Effector memory CD8-positive, alpha-beta T cell (primary cell): ENCODE measurements around the gene IL25.
A peak's percentile ranks its signal among the peaks of the same experiment; 100 is the strongest.

Source experiments
- ATAC-seq: fragments of 150-1000 bp; cut with Tn5 transposase; replicated peaks from 2 replicates; pipeline ENCODE4 v1.10.0; 2021; ENCODE audit warnings: mild to moderate bottlenecking, moderate library complexity
- DNase-seq, 3 experiments: peaks; one replicate each; pipeline ENCODE4 v3.0.0; 2021
- H3K27ac Mint-ChIP-seq, 2 donors: one replicate each; pipeline ENCODE4 v1.8.0; 2022; ENCODE audit warnings: mild to moderate bottlenecking in 2 of 2, mixed read lengths in 2 of 2, moderate library complexity in 2 of 2
- H3K27me3 Mint-ChIP-seq, 2 donors: one replicate each; pipeline ENCODE4 v1.8.0; 2022; ENCODE audit warnings: mixed read lengths in 2 of 2
- H3K36me3 Mint-ChIP-seq: one replicate; pipeline ENCODE4 v1.8.0; 2022; ENCODE audit warnings: mild to moderate bottlenecking, moderate library complexity, mixed read lengths; ENCODE audit not compliant: insufficient read depth
- H3K4me1 Mint-ChIP-seq, 2 donors: one replicate each; pipeline ENCODE4 v1.8.0; 2022; ENCODE audit warnings: low read depth in 2 of 2, mixed read lengths in 2 of 2
- H3K4me3 Mint-ChIP-seq, 2 donors: one replicate each; pipeline ENCODE4 v1.8.0; 2022; ENCODE audit warnings: mild to moderate bottlenecking in 2 of 2, mixed read lengths in 2 of 2, moderate library complexity in 2 of 2
- H3K9me3 Mint-ChIP-seq, 2 donors: one replicate each; pipeline ENCODE4 v1.8.0; 2022; ENCODE audit warnings: mixed read lengths in 2 of 2

Gene IL25

GRCh38 chr14:23375527-23376251 lies 3.1 kb downstream of the IL25 start:
- no peak for DNase-seq
- H3K4me1 Mint-ChIP-seq: no peaks in the 10 kb centered on the region
- H3K4me3 Mint-ChIP-seq: no peak overlapping the region
- no peaks in the 10 kb centered on the region for H3K36me3 Mint-ChIP-seq
- no peaks in the 10 kb centered on the region for H3K9me3 Mint-ChIP-seq
- no peak for ATAC-seq
- peaks cover 2 to 48% of the 10 kb centered on the region in 2 donors for H3K27me3 Mint-ChIP-seq
- H3K27ac Mint-ChIP-seq: no peak overlapping the region

- no peaks in the 10 kb centered on the region for H3K36me3 Mint-ChIP-seq
- H3K27me3 Mint-ChIP-seq: peaks cover 9 to 48% of the 10 kb centered on the region in 2 donors
- H3K27ac Mint-ChIP-seq: peak within 1 kb of the TSS in 1 of 2 donors; percentile 54
- no peak within 1 kb of the TSS for H3K4me3 Mint-ChIP-seq
- H3K9me3 Mint-ChIP-seq: no peaks in the 10 kb centered on the region
- DNase-seq: no peak
- H3K4me1 Mint-ChIP-seq: no peaks in the 10 kb centered on the region
- ATAC-seq: no peak
These were observed 4.0 kb downstream of the IL25 start, which contains the start of gene CMTM5 for GRCh38 chr14:23376482-23377197. CMTM5 (plus strand) TSS chr14:23377046; CDS start chr14:23377252, 206 bp downstream.

DNA sequence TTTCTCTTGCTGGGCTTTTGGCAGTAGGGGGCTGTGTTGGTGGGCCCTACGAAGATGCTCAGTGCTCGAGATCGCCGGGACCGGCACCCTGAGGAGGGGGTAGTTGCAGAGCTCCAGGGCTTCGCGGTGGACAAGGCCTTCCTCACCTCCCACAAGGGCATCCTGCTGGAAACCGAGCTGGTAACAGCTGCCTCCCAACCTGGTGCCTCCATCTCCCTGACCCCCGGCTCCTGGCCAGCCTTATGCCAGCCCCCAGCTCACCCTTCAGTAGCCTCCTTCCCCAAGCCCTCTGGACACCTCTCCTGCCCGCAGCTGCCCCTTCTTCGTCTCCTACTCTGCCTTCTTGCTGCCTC lies 4.6 kb downstream of the IL25 start:
- H3K27me3 Mint-ChIP-seq: peaks cover 14 to 54% of the 10 kb centered on the region in 2 donors
- H3K9me3 Mint-ChIP-seq: no peaks in the 10 kb centered on the region
- H3K4me1 Mint-ChIP-seq: no peaks in the 10 kb centered on the region
- DNase-seq (no peak), ATAC-seq (no peak)
- no peaks in the 10 kb centered on the region for H3K36me3 Mint-ChIP-seq
- H3K4me3 Mint-ChIP-seq: no peak overlapping the region
- peak overlapping the region in 1 of 2 donors; percentile 54 for H3K27ac Mint-ChIP-seq

DNA sequence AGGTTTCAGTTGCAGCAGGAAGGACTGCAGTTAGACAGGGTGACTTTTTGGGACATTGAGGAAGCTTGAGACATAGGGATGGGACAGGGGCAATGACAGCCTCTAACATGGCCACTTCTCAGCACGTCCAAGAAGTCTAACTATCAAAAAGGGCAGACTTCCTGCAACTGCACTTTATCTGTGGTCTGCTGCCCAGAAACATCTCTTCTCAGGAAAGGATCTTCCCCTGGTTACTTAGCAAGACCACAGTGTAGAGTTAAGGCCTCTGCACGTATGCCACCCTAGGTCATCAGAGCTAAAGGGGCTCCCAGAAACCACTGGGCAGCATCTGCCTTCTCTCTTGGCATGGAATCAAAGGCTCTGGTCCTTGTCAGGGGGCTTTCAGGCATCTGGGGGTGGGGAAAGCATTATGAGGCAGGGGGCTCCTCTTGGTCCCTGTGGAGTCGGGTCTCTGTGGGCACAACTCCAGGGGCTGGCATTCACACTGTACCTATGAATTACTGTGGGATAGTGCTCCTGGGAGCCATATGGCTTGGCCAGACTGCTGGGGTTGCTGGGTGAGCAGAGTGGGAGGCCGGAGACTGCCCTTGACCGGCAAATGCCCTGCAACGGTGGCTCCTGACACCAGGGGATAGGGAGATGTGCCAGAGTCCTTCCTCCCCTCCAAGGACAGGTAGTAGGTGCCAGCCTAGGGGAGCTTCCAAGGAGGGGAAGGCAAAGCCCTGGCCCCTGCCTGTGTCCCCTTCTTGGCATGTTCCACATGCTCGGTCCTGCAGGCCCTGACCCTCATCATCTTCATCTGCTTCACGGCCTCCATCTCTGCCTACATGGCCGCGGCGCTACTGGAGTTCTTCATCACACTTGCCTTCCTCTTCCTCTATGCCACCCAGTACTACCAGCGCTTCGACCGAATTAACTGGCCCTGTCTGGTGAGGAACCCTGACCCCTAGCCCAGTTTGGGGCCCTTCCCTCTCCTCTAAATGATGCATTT lies 5.3 kb downstream of the IL25 start:
- Mint-ChIP-seq H3K4me3 (no peak overlapping the region), H3K27me3 (peaks cover 20 to 60% of the 10 kb centered on the region in 2 donors), H3K36me3 (no peaks in the 10 kb centered on the region), H3K27ac (peak overlapping the region in 1 of 2 donors; percentile 54), H3K4me1 (no peaks in the 10 kb centered on the region), H3K9me3 (no peaks in the 10 kb centered on the region)
- DNase-seq: no peak
- ATAC-seq: no peak

DNA sequence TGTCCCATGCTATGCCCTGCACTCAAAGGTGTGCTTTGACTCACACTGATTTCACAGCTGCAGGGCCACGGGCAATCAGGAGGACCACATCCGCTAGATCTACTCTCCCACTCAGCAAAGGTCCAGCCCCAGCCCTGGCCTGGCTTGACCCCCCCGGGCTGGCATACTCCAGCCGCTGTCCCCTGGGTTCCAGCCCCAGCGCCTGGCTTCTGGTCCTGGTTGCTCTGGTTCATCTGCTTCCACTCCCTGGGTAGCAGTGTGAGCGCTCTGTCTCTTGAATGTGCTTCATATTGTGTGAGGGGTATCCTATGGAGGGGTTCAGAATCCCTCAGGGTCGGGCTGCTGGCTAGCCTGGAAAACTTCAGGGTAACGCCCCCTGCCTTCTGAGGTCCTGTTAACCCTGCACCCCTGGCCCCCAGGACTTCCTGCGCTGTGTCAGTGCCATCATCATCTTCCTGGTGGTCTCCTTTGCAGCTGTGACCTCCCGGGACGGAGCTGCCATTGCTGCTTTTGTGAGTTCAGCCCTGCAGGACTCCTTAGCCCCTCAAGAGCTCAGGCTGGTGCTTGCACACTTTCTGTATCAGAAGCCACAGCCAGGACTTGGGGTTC lies 6.1 kb downstream of the IL25 start:
- Mint-ChIP-seq H3K4me1 (no peaks in the 10 kb centered on the region), H3K27ac (no peak overlapping the region), H3K36me3 (no peaks in the 10 kb centered on the region), H3K4me3 (no peak overlapping the region), H3K9me3 (no peaks in the 10 kb centered on the region), H3K27me3 (peaks cover 21 to 66% of the 10 kb centered on the region in 2 donors)
- no peak for ATAC-seq
- no peak for DNase-seq

DNA sequence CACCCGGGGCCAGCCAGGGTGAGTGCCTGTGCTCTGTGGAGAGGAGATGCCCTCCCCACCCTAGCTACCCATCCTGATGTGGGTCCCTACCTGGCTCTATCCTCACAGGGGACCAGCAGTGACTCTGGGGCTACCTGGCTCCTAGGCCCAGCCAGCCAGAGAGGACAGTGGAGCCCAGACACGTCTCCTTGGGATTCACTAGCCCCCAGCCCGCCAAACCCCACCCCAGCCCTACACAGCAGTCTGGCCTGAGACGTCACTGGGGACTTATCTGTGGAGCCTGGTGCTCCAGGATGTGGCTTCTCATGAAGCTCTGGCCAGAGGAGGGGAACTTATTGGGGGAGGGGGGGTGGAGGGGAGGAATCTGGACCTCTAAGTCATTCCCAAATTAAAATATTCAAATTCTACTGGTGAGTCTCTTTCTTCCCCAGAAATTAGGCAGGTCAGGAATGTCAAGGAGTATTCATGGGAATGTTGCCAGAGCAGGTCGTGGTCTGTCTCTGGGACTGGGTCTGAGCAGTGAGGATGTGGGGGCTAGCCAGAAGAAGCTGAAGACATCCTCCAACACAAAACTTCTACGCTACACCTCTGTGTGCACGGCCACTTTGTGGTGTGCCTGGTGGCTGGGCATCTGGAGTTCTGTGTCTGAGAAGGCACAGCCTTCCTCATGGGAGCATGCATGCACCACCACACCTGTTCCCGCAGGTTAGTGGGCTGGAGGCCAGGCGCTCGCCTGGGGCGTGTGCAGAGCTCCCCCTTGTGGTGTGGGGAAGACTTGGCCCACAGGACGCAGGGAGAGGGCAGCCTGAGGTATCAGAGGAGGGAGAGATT lies 7.0 kb downstream of the IL25 start:
- Mint-ChIP-seq H3K4me1 (no peaks in the 10 kb centered on the region), H3K9me3 (no peaks in the 10 kb centered on the region), H3K36me3 (no peaks in the 10 kb centered on the region), H3K27me3 (peaks cover 26 to 66% of the 10 kb centered on the region in 2 donors), H3K27ac (no peak overlapping the region), H3K4me3 (no peak overlapping the region)
- DNase-seq (peak; percentile 56 to 62 (median 59)), ATAC-seq (peak; percentile 82)

- no peaks in the 10 kb centered on the region for H3K9me3 Mint-ChIP-seq
These were observed 7.7 kb downstream of the IL25 start for GRCh38 chr14:23380197-23380914.

GRCh38 chr14:23380976-23381375 lies 8.4 kb downstream of the IL25 start:
- Mint-ChIP-seq H3K27me3 (peaks cover 34 to 66% of the 10 kb centered on the region in 2 donors), H3K27ac (no peak overlapping the region), H3K36me3 (no peaks in the 10 kb centered on the region), H3K4me3 (no peak overlapping the region), H3K4me1 (no peaks in the 10 kb centered on the region), H3K9me3 (no peaks in the 10 kb centered on the region)
- no peak for DNase-seq
- ATAC-seq: no peak

More at GRCh38 chr14:23380197-23380914, 7.7 kb downstream of the IL25 start:
- H3K4me1 Mint-ChIP-seq: no peaks in the 10 kb centered on the region
- H3K4me3 Mint-ChIP-seq: no peak overlapping the region
- no peak for ATAC-seq
- H3K36me3 Mint-ChIP-seq: no peaks in the 10 kb centered on the region
- no peak for DNase-seq
- H3K27ac Mint-ChIP-seq: no peak overlapping the region
- H3K27me3 Mint-ChIP-seq: peaks cover 32 to 66% of the 10 kb centered on the region in 2 donors

DNA sequence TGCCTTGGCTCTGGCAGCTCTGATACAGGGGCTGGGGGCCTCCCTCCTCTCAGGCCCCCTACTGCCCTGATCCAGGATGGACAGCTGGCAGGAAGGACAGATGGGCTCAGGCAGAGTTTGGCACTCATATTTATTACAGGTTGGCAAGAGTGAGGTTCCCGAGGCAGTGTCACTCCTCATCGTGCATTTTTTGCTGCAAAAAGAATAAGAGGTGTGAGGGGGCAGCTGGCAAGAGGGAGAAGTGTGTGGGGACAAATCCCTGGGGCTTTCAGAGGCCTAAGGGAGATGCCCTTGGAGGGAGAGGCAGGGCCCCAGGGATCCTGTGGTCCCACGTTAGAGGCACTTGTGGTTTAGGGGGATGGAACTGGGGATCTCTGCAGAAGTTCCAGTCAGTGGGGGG lies 9.3 kb downstream of the IL25 start:
- H3K27ac Mint-ChIP-seq: no peak overlapping the region
- no peaks in the 10 kb centered on the region for H3K36me3 Mint-ChIP-seq
- no peaks in the 10 kb centered on the region for H3K9me3 Mint-ChIP-seq
- H3K4me1 Mint-ChIP-seq: no peaks in the 10 kb centered on the region
- no peak for ATAC-seq
- H3K27me3 Mint-ChIP-seq: peaks cover 36 to 64% of the 10 kb centered on the region in 2 donors
- DNase-seq: no peak
- no peak overlapping the region for H3K4me3 Mint-ChIP-seq

DNA sequence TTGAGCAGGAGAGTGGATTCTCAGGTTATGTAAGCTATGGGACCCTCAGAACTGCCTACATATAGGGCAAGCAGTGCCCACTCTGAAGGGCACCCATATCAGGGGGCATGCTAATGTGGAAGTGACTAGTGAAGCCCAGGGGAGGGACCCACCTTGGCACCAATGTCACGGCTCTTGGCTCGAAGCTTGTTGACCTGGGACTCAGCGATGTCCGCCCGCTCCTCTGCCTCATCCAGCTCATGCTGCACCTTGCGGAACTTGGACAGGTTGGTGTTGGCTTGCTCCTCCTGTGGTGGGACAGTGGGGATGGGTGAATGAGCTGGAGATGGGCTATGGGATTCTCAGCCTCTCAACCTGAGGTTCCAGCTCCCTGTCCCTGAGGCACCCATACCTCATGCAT lies 9.7 kb downstream of the IL25 start:
- Mint-ChIP-seq H3K4me3 (no peak overlapping the region), H3K27ac (no peak overlapping the region), H3K27me3 (peaks cover 36 to 62% of the 10 kb centered on the region in 2 donors), H3K36me3 (no peaks in the 10 kb centered on the region), H3K9me3 (no peaks in the 10 kb centered on the region), H3K4me1 (no peaks in the 10 kb centered on the region)
- no peak for ATAC-seq
- no peak for DNase-seq

DNA sequence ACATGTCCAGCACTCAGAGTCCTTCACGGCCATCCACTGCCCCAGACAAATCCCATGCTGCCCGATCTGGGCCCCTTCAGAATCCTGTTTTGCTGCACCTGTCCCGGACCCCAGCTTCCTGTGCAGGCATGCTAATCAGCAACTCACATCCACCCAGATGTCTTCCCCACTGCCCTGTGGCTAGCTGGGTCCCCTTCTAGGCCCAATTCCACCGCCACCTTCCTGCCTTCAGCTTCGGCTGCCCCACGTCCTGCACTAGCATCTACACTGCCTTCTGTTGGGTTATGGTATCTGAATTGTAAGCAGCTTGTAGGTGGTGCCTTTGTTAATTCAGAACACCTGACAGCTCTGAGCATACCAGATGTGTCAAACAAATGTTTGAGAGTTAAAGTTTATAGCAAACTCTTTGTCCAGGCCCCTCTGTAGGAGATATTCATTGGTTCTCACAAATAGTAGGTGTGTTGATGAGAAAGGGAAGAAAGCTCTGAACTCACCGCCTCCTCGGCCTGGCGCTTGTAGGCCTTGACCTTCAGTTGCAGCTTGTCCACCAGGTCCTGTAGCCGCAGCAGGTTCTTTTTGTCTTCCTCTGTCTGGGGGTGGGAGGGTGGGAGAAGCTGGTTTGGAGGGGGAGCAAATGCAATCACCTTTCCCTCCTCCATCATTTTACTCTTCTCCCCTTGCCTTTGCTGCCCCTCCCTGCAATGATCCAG lies 10.3 kb downstream of the IL25 start:
- Mint-ChIP-seq H3K27me3 (peaks cover 39 to 62% of the 10 kb centered on the region in 2 donors), H3K36me3 (no peaks in the 10 kb centered on the region), H3K4me1 (no peaks in the 10 kb centered on the region), H3K4me3 (no peak overlapping the region), H3K9me3 (no peaks in the 10 kb centered on the region), H3K27ac (no peak overlapping the region)
- DNase-seq (no peak), ATAC-seq (no peak)
